Astrocyte (in vitro differentiated cells and primary cell): Measurements from ENCODE around the gene PCNT. TPM values are rescaled to one million over a fixed set of nuclear protein-coding genes. Genes with fewer than 3 reads are reported as not detected.

ENCODE experiments used
- DNase-seq: peaks from one replicate; pipeline ENCODE4 v3.0.0-alpha.2; 2010; ENCODE audit warnings: low read depth
- FAIRE-seq: peaks from 2 replicates; lab custom pipeline; 2011; peaks lifted over from hg19 to GRCh38; lab: Jason Lieb, UNC
- H2AFZ ChIP-seq: 2 replicates; pipeline ENCODE4 v1.6.0; 2012; ENCODE audit warnings: low read depth, low read length, inconsistent platforms
- H3K27ac ChIP-seq: 2 replicates; pipeline ENCODE4 v1.5.1; 2011; ENCODE audit warnings: low read depth, low read length, inconsistent platforms
- H3K27me3 ChIP-seq: 2 replicates; pipeline ENCODE4 v1.6.0; 2011; ENCODE audit warnings: low read length, inconsistent platforms; ENCODE audit not compliant: insufficient read depth
- H3K36me3 ChIP-seq: 2 replicates; pipeline ENCODE4 v1.5.1; 2011; ENCODE audit warnings: low read length, inconsistent platforms; ENCODE audit not compliant: insufficient read depth
- H3K4me1 ChIP-seq: 2 replicates; pipeline ENCODE4 v1.5.1; 2011; ENCODE audit warnings: low read length, inconsistent platforms; ENCODE audit not compliant: insufficient read depth
- H3K4me2 ChIP-seq: 2 replicates; pipeline ENCODE4 v1.6.0; 2012; ENCODE audit warnings: low read length, inconsistent platforms
- H3K4me3 ChIP-seq: 2 replicates; pipeline ENCODE4 v1.5.1; 2011; ENCODE audit warnings: low read depth, mild to moderate bottlenecking, low read length, inconsistent platforms; ENCODE audit not compliant: insufficient read depth
- H3K79me2 ChIP-seq: 2 replicates; pipeline ENCODE4 v1.6.0; 2012; ENCODE audit warnings: mild to moderate bottlenecking, low read length, inconsistent platforms; ENCODE audit not compliant: insufficient read depth
- H3K9ac ChIP-seq: 2 replicates; pipeline ENCODE4 v1.6.0; 2012; ENCODE audit warnings: mild to moderate bottlenecking, low read length, inconsistent platforms
- H3K9me3 ChIP-seq: 2 replicates; pipeline ENCODE4 v1.5.1; 2012; ENCODE audit warnings: low read depth, mild to moderate bottlenecking, low read length, inconsistent platforms; ENCODE audit not compliant: insufficient read depth
- H4K20me1 ChIP-seq: 2 replicates; pipeline ENCODE4 v1.6.0; 2012; ENCODE audit warnings: low read length, inconsistent platforms; ENCODE audit not compliant: insufficient read depth
- H3K27ac Mint-ChIP-seq: one replicate; pipeline ENCODE4 v1.8.0; 2021; ENCODE audit warnings: mild to moderate bottlenecking, mixed read lengths; ENCODE audit not compliant: unreplicated experiment
- H3K27me3 Mint-ChIP-seq: one replicate; pipeline ENCODE4 v1.8.0; 2021; ENCODE audit warnings: low read depth, mixed read lengths; ENCODE audit not compliant: unreplicated experiment
- H3K36me3 Mint-ChIP-seq: one replicate; pipeline ENCODE4 v1.8.0; 2021; ENCODE audit warnings: low read depth, mixed read lengths; ENCODE audit not compliant: unreplicated experiment
- H3K4me1 Mint-ChIP-seq: one replicate; pipeline ENCODE4 v1.8.0; 2021; ENCODE audit warnings: low read depth, mixed read lengths; ENCODE audit not compliant: unreplicated experiment
- H3K4me3 Mint-ChIP-seq: one replicate; pipeline ENCODE4 v1.8.0; 2021; ENCODE audit warnings: mild to moderate bottlenecking, moderate library complexity, mixed read lengths; ENCODE audit not compliant: unreplicated experiment
- H3K9me3 Mint-ChIP-seq: one replicate; pipeline ENCODE4 v1.8.0; 2021; ENCODE audit warnings: mild to moderate bottlenecking, mixed read lengths; ENCODE audit not compliant: unreplicated experiment
- EZH2 ChIP-seq: IDR thresholded peaks from 2 replicates; pipeline ENCODE4 v1.6.1; 2012; ENCODE audit warnings: mild to moderate bottlenecking, low read length, inconsistent platforms; ENCODE audit not compliant: insufficient read depth
- total RNA-seq: library from RNA; stranded (reverse); gene quantifications from 2 replicates; pipeline ENCODE4 v1.2.1, GENCODE V29; 2021
- TF ChIP-seq, protein P1 (sequence below): IDR thresholded peaks from 2 replicates; pipeline ENCODE4 v1.5.1; 2011; ENCODE audit warnings: low read depth, mild to moderate bottlenecking, inconsistent platforms, low read length, moderate library complexity; ENCODE audit not compliant: insufficient read depth

The PCNT gene
- total RNA-seq, 1 donor from 2014 or later: 19.9 TPM

DNA sequence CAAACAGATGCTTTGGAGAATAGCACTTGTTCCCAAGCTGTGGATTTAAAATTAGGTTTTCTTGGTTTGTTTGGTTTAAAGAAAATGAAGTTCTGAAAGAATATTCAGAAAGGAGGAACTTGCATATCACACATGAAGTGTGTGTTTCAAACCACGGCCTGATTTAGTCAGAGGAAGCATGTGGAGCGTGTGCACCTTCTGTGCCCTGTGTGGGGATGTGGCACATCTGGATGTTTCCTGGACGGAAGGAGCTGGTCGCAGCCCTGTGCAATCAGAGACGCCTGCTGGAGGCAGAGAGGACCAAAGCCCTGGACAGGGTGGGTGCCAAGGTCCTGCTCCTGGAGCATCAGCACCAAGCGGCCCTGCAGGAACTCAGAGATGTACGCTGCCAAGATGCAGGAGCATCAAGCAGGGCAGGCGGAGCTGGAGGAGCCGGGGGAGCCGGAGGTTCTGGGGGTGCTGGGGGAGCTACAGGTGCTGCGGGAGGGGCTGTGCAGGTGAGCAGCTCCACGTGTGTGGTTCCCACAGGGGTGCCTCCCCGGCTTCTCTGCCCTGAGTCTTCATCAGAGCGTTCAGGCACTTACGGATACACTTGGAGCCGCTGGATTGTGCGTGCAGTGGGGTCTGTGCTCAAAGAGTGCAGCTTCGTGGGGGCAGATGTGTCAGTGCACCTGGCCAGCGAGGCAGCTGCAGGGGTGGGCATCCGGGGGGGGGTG, 45.7 kb downstream of the PCNT start:
- peaks cover 1% of the 10 kb centered on the region for H3K9me3 Mint-ChIP-seq
- H3K4me3 Mint-ChIP-seq: no peak overlapping the region
- no peak overlapping the region for H3K27ac Mint-ChIP-seq
- Histone ChIP-seq H3K9me3 (no peaks in the 10 kb centered on the region), H4K20me1 (peaks cover 37% of the 10 kb centered on the region), H3K36me3 (peaks cover 13% of the 10 kb centered on the region), H3K4me3 (no peak overlapping the region), H3K79me2 (peaks cover 35% of the 10 kb centered on the region), H2AFZ (no peak overlapping the region), H3K27me3 (no peaks in the 10 kb centered on the region), H3K4me2 (no peak overlapping the region), H3K27ac (no peak overlapping the region), H3K9ac (no peak overlapping the region), H3K4me1 (no peaks in the 10 kb centered on the region)
- FAIRE-seq: no peak
- DNase-seq: no peak
- H3K4me1 Mint-ChIP-seq: peaks cover 3% of the 10 kb centered on the region
- H3K36me3 Mint-ChIP-seq: peaks cover 18% of the 10 kb centered on the region
- H3K27me3 Mint-ChIP-seq: no peaks in the 10 kb centered on the region
- TF ChIP-seq EZH2: no peak
- TF ChIP-seq, protein P1, sequence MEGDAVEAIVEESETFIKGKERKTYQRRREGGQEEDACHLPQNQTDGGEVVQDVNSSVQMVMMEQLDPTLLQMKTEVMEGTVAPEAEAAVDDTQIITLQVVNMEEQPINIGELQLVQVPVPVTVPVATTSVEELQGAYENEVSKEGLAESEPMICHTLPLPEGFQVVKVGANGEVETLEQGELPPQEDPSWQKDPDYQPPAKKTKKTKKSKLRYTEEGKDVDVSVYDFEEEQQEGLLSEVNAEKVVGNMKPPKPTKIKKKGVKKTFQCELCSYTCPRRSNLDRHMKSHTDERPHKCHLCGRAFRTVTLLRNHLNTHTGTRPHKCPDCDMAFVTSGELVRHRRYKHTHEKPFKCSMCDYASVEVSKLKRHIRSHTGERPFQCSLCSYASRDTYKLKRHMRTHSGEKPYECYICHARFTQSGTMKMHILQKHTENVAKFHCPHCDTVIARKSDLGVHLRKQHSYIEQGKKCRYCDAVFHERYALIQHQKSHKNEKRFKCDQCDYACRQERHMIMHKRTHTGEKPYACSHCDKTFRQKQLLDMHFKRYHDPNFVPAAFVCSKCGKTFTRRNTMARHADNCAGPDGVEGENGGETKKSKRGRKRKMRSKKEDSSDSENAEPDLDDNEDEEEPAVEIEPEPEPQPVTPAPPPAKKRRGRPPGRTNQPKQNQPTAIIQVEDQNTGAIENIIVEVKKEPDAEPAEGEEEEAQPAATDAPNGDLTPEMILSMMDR: no peak

DNA sequence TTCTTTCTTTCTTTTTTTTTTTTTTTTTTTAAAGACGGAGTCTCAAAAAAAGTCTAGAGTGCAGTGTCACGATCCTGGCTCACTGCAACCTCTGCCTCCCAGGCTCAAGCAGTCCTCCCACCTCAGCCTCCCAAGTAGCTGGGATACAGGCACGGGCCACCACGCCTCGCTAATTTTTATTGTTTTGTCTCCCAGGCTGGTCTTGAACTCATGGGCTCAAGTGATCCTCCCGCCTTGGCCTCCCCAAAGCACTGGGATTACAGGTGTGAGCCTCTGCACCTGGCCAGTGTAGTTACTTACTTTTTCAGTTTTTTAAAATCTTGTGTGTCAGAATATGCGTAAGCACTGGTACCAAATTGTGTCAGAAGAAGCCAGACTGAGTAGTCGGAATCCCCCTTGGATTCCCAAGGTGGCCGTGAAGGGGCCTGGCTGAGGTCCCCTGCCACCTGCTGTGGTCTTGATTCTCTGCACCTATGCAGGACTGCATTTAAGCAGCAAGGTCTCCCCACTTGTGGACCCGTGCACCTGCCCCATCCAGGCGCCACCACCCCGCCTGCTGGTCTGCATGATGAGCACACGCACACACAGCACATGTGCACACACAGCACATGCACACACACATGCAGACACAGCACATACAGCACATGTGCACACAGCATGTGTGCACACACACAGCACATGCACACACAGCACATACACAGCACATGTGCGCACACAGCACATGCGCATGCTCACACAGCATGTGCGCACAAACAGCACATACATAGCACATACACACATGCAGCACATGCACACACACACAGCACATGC, 47.5 kb downstream of the PCNT start:
- FAIRE-seq: no peak
- DNase-seq: no peak
- peaks cover 51% of the 10 kb centered on the region for H3K79me2 ChIP-seq
- H3K27me3 ChIP-seq: no peaks in the 10 kb centered on the region
- Mint-ChIP-seq H3K27me3 (no peaks in the 10 kb centered on the region), H3K4me3 (no peak overlapping the region), H3K9me3 (peaks cover 1% of the 10 kb centered on the region), H3K27ac (no peak overlapping the region), H3K36me3 (peaks cover 6% of the 10 kb centered on the region), H3K4me1 (peaks cover 3% of the 10 kb centered on the region)
- H3K27ac ChIP-seq: no peak overlapping the region
- no peaks in the 10 kb centered on the region for H3K9me3 ChIP-seq
- no peak overlapping the region for H2AFZ ChIP-seq
- no peaks in the 10 kb centered on the region for H3K4me1 ChIP-seq
- peaks cover 45% of the 10 kb centered on the region for H4K20me1 ChIP-seq
- H3K36me3 ChIP-seq: peaks cover 7% of the 10 kb centered on the region
- no peak overlapping the region for H3K4me2 ChIP-seq
- TF ChIP-seq, protein P1: no peak
- TF ChIP-seq EZH2: no peak
- no peak overlapping the region for H3K9ac ChIP-seq
- no peak overlapping the region for H3K4me3 ChIP-seq
